Brain microvascular endothelial cell (primary cell): ENCODE measurements around the gene TMEM179.

Experiments used
- DNase-seq: peaks from one replicate; pipeline ENCODE4 v3.0.0-alpha.2; 2020
- H3K27ac ChIP-seq: fragments of 250-450 bp; sonication (Bioruptor Pico); 2 replicates; pipeline ENCODE4 v1.5.1; 2020; ENCODE audit warnings: mild to moderate bottlenecking, moderate library complexity
- H3K27me3 ChIP-seq: fragments of 250-450 bp; sonication (Bioruptor Pico); replicated peaks from 2 replicates; pipeline ENCODE4 v1.5.1; 2020; ENCODE audit warnings: mild to moderate bottlenecking
- H3K36me3 ChIP-seq: fragments of 250-450 bp; sonication (Bioruptor Pico); replicated peaks from 2 replicates; pipeline ENCODE4 v1.5.1; 2020; ENCODE audit warnings: mild to moderate bottlenecking
- H3K4me3 ChIP-seq: 2 replicates; pipeline ENCODE4 v1.5.1; 2011; ENCODE audit warnings: low read depth, mild to moderate bottlenecking, control low read depth, low read length, moderate library complexity
- in situ Hi-C: cut with HindIII; loops from 2 replicates; pipeline ENCODE4 v1.10.0; 2017; ENCODE audit warnings: low sequenced_read_pairs, low pct_ligation_motif_present
- TF ChIP-seq, protein P1 (sequence below): IDR thresholded peaks from 2 replicates; pipeline ENCODE4 v1.5.1; 2011; ENCODE audit warnings: low read depth, mild to moderate bottlenecking, moderate library complexity, low read length, control low read depth, inconsistent platforms; ENCODE audit errors: missing control alignments

The TMEM179 gene

DNA sequence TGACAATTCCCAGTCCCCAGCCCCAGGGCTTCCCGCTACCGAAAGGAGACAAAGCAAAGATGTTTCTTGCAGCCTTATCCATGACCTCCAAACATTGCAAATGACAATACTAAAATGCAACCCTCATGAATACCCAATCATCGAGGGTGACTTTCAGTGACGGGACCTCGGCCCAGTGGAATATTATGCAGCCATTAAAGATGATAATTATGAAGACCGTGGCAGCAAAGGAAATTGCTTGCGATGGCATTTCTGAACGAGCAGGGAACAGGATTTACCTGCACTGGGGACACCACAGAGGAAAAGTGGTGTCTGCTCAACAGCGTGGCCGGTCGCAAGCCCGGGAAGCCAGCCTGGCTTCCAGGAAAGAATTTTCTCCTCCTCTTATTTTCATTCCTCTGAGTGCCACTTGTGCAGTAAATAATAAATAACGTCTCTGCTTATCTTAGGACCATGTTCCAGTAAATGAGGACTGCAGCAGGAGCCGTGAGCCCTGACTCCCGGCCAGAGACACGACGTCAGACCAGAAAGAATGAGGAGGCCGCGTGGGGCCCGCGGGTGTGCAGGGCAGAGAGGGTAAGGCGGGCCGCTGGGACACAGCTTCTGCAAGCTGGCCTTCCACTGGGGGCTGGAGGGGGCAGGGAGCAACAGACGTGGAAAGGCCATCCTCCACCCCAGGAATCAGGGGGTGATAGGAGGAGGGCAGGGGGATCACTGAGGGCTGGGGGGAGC lies 18.4 kb downstream of the TMEM179 start:
- DNase-seq: no peak
- TF ChIP-seq, protein P1, sequence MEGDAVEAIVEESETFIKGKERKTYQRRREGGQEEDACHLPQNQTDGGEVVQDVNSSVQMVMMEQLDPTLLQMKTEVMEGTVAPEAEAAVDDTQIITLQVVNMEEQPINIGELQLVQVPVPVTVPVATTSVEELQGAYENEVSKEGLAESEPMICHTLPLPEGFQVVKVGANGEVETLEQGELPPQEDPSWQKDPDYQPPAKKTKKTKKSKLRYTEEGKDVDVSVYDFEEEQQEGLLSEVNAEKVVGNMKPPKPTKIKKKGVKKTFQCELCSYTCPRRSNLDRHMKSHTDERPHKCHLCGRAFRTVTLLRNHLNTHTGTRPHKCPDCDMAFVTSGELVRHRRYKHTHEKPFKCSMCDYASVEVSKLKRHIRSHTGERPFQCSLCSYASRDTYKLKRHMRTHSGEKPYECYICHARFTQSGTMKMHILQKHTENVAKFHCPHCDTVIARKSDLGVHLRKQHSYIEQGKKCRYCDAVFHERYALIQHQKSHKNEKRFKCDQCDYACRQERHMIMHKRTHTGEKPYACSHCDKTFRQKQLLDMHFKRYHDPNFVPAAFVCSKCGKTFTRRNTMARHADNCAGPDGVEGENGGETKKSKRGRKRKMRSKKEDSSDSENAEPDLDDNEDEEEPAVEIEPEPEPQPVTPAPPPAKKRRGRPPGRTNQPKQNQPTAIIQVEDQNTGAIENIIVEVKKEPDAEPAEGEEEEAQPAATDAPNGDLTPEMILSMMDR: no peak

DNA sequence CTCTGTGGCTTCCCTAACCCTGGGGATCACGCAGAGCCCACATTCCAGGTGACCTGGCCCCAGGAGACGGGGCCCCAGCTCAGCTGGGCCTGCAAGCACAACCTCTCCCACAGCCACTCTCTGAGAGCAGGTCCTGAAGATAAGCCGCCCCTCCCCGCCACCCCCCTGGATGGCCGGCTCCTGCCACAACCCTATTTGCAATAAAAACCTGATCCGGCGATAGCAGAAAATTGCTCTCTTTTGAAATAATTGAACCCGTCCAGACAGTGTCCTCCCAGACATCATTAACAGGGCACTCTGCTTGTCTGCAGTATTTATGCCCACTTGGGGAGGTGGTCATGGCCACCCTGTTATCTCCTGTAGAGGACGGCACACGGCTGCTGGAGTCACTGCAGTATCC lies 20.0 kb downstream of the TMEM179 start:
- Histone ChIP-seq H3K27ac (no peak overlapping the region), H3K27me3 (no peaks in the 10 kb centered on the region), H3K36me3 (no peaks in the 10 kb centered on the region), H3K4me3 (no peak overlapping the region)
- DNase-seq: no peak
- TF ChIP-seq, protein P1: no peak
- in situ Hi-C loops: no loop called here

More for the DNA sequence above, 18.4 kb downstream of the TMEM179 start:
- Histone ChIP-seq H3K4me3 (no peak overlapping the region), H3K27ac (no peak overlapping the region), H3K36me3 (no peaks in the 10 kb centered on the region), H3K27me3 (no peaks in the 10 kb centered on the region)
- in situ Hi-C loops: no loop called here

DNA sequence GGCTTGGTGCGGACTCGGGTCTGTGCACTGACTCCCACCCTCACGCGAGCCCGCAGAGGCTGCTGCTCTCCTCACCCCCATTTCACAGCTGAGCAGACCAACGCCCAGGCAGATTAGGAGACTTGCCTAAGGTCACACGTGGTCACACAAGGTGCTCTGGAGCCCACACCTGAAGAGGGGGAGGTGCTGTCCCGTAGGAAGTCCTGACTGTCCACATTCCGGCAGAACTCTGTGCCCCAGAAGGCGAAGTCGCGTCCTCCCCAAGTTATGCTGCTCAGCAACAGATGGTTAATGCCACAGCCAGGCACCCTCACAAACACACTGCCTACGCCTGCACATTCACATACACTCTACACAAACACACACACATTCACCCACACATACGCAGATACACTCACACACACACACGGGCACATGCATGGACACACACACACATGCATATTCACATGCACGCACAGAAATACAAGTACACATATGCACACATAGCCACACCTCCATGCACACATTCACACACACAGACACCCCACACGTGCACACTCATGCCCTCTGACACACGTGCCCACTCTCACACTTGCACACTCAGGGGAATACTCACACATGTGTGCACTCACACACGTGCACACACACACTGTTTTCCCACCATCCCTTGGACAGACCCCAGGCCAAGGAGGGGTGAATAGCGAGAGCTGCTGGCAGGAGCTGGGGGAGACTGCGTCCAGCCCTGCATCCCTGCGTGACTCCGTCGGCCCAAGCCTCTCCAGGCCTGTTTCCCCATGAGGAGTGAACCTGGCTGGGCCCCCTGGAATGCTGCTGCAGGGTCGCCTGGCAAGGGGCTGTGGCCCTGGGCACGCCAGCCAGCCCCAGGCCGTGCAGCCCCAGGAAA lies 20.9 kb downstream of the TMEM179 start:
- in situ Hi-C loops: no loop called here
- Histone ChIP-seq H3K27ac (no peak overlapping the region), H3K4me3 (no peak overlapping the region), H3K27me3 (no peaks in the 10 kb centered on the region), H3K36me3 (no peaks in the 10 kb centered on the region)
- TF ChIP-seq, protein P1: no peak
- DNase-seq: no peak

DNA sequence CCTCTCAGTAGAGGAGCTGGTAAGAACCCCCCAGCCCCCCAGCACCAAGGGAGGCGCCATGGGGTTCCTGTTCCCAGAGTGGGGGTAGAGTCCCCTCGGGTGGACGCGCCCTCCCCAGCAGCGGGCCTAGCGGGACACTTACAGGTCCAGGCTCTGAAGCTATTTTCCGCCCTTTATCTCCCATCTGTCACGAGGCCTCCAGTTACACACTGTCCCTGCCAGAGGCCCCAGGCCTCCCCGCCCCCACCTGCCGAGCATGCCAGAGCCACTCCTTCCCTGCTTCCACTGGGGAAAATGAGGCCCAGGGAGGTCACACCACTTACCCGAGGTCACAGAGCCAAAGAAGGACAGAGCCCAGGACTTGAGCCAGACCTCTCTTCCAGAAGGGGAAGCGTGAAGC lies 21.9 kb downstream of the TMEM179 start:
- TF ChIP-seq, protein P1: no peak
- H3K27ac ChIP-seq: no peak overlapping the region
- no peak for DNase-seq
- in situ Hi-C loops: no loop called here
- no peak overlapping the region for H3K4me3 ChIP-seq
- no peaks in the 10 kb centered on the region for H3K27me3 ChIP-seq
- H3K36me3 ChIP-seq: no peaks in the 10 kb centered on the region

DNA sequence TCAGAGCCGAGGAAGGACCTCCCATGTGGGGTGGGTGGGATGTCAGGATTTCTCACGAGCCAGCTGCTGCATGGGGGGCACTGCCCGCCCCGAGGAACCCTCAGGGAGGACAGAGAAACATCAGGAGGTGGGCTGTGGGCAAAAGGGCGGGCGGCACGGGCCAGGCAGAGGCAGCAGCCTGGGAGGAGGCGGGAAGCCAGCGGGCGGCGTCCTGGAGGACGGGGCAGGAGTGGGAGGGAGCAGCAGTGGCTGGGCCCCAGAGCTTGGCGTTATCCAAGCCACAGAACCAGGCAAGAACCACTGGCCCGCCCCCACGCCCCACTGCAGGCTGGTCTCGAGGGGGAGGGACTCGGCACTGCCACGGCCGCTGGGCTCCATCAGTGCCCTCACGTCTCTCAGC lies 22.6 kb downstream of the TMEM179 start:
- Histone ChIP-seq H3K27me3 (no peaks in the 10 kb centered on the region), H3K36me3 (no peaks in the 10 kb centered on the region), H3K4me3 (no peak overlapping the region), H3K27ac (no peak overlapping the region)
- in situ Hi-C loops: no loop called here
- TF ChIP-seq, protein P1: no peak
- DNase-seq: no peak
